IMR-90 (cell line): ENCODE results near the gene HHIPL1. TPM values are rescaled to one million over a fixed set of nuclear protein-coding genes. Genes with fewer than 3 reads are reported as not detected.

Experiments used
- ATAC-seq: fragments of 200-7000 bp; cut with Tn5 transposase; 2 replicates; pipeline ENCODE4 v1.9.1; 2020; ENCODE audit warnings: low read depth, mild to moderate bottlenecking, moderate library complexity
- BruUV-seq: library from RNA; stranded (reverse); fragments of 400-500 nt; replicated peaks from 2 replicates; lab custom pipeline; 2021; lab: Mats Ljungman, UMichigan
- CTCF ChIA-PET: fragments of 300-600 bp; formaldehyde crosslinking; extraction: SDS; loops from one replicate; lab custom pipeline; 2021; ENCODE audit warnings: antibody characterized with exemption; lab: Yijun Ruan, JAX
- POLR2A ChIA-PET: fragments of 300-600 bp; sonication (Branson Sonifier 250); formaldehyde crosslinking; loops from one replicate; lab custom pipeline; 2022; ENCODE audit warnings: antibody characterized with exemption; ENCODE audit not compliant: unreplicated experiment; lab: Charles Lee
- DNase-seq: peaks from one replicate; pipeline ENCODE4 v3.0.0; 2013
- H2AFZ ChIP-seq: replicated peaks from 2 replicates; pipeline ENCODE3; 2013; ENCODE audit warnings: low read length, mild to moderate bottlenecking; ENCODE audit not compliant: poor library complexity
- H2AK5ac ChIP-seq: 2 replicates; pipeline ENCODE4 v1.6.1; 2013; ENCODE audit warnings: low read depth, low read length, inconsistent platforms
- H2AK9ac ChIP-seq: replicated peaks from 2 replicates; pipeline ENCODE3; 2013; ENCODE audit warnings: mild to moderate bottlenecking, low read depth, low read length, moderate library complexity; ENCODE audit not compliant: poor library complexity
- H2BK120ac ChIP-seq: 2 replicates; pipeline ENCODE4 v1.6.1; 2013; ENCODE audit warnings: low read depth, low read length, inconsistent platforms
- H2BK15ac ChIP-seq: 3 replicates; pipeline ENCODE4 v1.6.1; 2013; ENCODE audit warnings: low read depth, low read length, inconsistent platforms
- H2BK20ac ChIP-seq: 2 replicates; pipeline ENCODE4 v1.6.1; 2013; ENCODE audit warnings: low read depth, mild to moderate bottlenecking, inconsistent platforms, low read length, moderate library complexity
- H2BK5ac ChIP-seq: 2 replicates; pipeline ENCODE4 v1.6.1; 2013; ENCODE audit warnings: mild to moderate bottlenecking, low read depth, low read length, inconsistent platforms; ENCODE audit not compliant: poor library complexity, severe bottlenecking
- H3K14ac ChIP-seq: replicated peaks from 2 replicates; pipeline ENCODE4 v1.6.1; 2013; ENCODE audit warnings: low read depth, low read length, inconsistent platforms
- H3K18ac ChIP-seq: 2 replicates; pipeline ENCODE4 v1.6.1; 2013; ENCODE audit warnings: low read depth, low read length, control low read depth
- H3K23ac ChIP-seq: 2 replicates; pipeline ENCODE4 v1.6.1; 2013; ENCODE audit warnings: low read depth, low read length, inconsistent platforms
- H3K27ac ChIP-seq: 2 replicates; pipeline ENCODE4 v1.5.1; 2013; ENCODE audit warnings: mild to moderate bottlenecking, control low read depth, low read length; ENCODE audit not compliant: insufficient read depth
- H3K27me3 ChIP-seq: 2 replicates; pipeline ENCODE4 v1.6.1; 2013; ENCODE audit warnings: low read length; ENCODE audit not compliant: control insufficient read depth, insufficient read depth
- H3K36me3 ChIP-seq: 2 replicates; pipeline ENCODE4 v1.6.1; 2013; ENCODE audit warnings: low read length, mixed read lengths; ENCODE audit not compliant: control insufficient read depth, insufficient read depth
- H3K4ac ChIP-seq: 2 replicates; pipeline ENCODE4 v1.6.1; 2013; ENCODE audit warnings: low read depth, low read length, inconsistent platforms
- H3K4me1 ChIP-seq: 2 replicates; pipeline ENCODE4 v1.6.1; 2013; ENCODE audit warnings: low read length, mixed read lengths; ENCODE audit not compliant: control insufficient read depth, insufficient read depth
- H3K4me2 ChIP-seq: 2 replicates; pipeline ENCODE4 v1.6.1; 2013; ENCODE audit warnings: low read depth, mild to moderate bottlenecking, control low read depth, low read length, moderate library complexity
- H3K4me3 ChIP-seq: 2 replicates; pipeline ENCODE4 v1.5.1; 2013; ENCODE audit warnings: low read depth, mild to moderate bottlenecking, control low read depth, low read length, moderate library complexity; ENCODE audit not compliant: insufficient read depth
- H3K56ac ChIP-seq: 2 replicates; pipeline ENCODE4 v1.6.1; 2013; ENCODE audit warnings: low read length, inconsistent platforms; ENCODE audit not compliant: insufficient read depth; ENCODE audit errors: extremely low read depth
- H3K79me1 ChIP-seq, 2 experiments: 2 replicates each; pipeline ENCODE4 v1.6.1; 2013; ENCODE audit warnings: low read length in 2 of 2, inconsistent platforms in 1 of 2, low read depth in 1 of 2
- H3K9ac ChIP-seq: 2 replicates; pipeline ENCODE4 v1.6.1; 2013; ENCODE audit warnings: low read depth, low read length, control low read depth
- H3K9me1 ChIP-seq: 2 replicates; pipeline ENCODE4 v1.6.1; 2013; ENCODE audit warnings: low read length, inconsistent platforms; ENCODE audit not compliant: insufficient read depth
- H3K9me3 ChIP-seq: 2 replicates; pipeline ENCODE4 v1.6.1; 2013; ENCODE audit warnings: low read length; ENCODE audit not compliant: control insufficient read depth, insufficient read depth
- H4K20me1 ChIP-seq: 2 replicates; pipeline ENCODE4 v1.6.1; 2013; ENCODE audit warnings: low read length, inconsistent platforms; ENCODE audit not compliant: insufficient read depth
- H4K5ac ChIP-seq: 2 replicates; pipeline ENCODE4 v1.6.1; 2013; ENCODE audit warnings: mild to moderate bottlenecking, low read depth, low read length, control low read depth
- H4K8ac ChIP-seq, 2 experiments: 2 replicates each; pipeline ENCODE4 v1.6.1; 2013; ENCODE audit warnings: low read depth in 2 of 2, low read length in 2 of 2, control low read depth in 1 of 2, inconsistent platforms in 1 of 2
- H4K91ac ChIP-seq: 2 replicates; pipeline ENCODE4 v1.6.1; 2013; ENCODE audit warnings: low read depth, low read length, inconsistent platforms; ENCODE audit not compliant: insufficient read depth
- CHD1 ChIP-seq: IDR thresholded peaks from 2 replicates; pipeline ENCODE4 v1.6.1; 2012; ENCODE audit warnings: low read depth, low read length, improper control_type of control experiment
- CTCF ChIP-seq: conservative IDR thresholded peaks from 2 replicates; pipeline ENCODE4 v1.5.1; 2012; ENCODE audit warnings: mild to moderate bottlenecking, low read depth, low read length, improper control_type of control experiment
- ELK1 ChIP-seq: fragments of 150-350 bp; IDR thresholded peaks from 2 replicates; pipeline ENCODE4 v1.6.1; 2016; ENCODE audit warnings: low read depth, mild to moderate bottlenecking, low read length, moderate library complexity, borderline replicate concordance
- FOS ChIP-seq: fragments of 150-350 bp; IDR thresholded peaks from 2 replicates; pipeline ENCODE4 v1.6.1; 2016; ENCODE audit warnings: low read depth, low read length
- MAFK ChIP-seq: IDR thresholded peaks from 2 replicates; pipeline ENCODE4 v1.6.1; 2012; ENCODE audit warnings: low read depth, low read length, improper control_type of control experiment
- MXI1 ChIP-seq: IDR thresholded peaks from 2 replicates; pipeline ENCODE4 v1.6.1; 2012; ENCODE audit warnings: low read depth, mild to moderate bottlenecking, low read length, moderate library complexity, borderline replicate concordance
- NFE2L2 ChIP-seq: fragments of 150-350 bp; IDR thresholded peaks from 2 replicates; pipeline ENCODE4 v1.6.1; 2016; ENCODE audit warnings: low read depth, mild to moderate bottlenecking, low read length
- POLR2A ChIP-seq: IDR thresholded peaks from 2 replicates; pipeline ENCODE4 v1.6.1; 2012; ENCODE audit warnings: mild to moderate bottlenecking, low read depth, low read length
- RAD21 ChIP-seq: IDR thresholded peaks from 2 replicates; pipeline ENCODE4 v1.6.1; 2012; ENCODE audit warnings: low read length, improper control_type of control experiment
- RCOR1 ChIP-seq: IDR thresholded peaks from 2 replicates; pipeline ENCODE4 v1.6.1; 2012; ENCODE audit warnings: mild to moderate bottlenecking, low read length, improper control_type of control experiment; ENCODE audit not compliant: insufficient replicate concordance
- RFX5 ChIP-seq: IDR thresholded peaks from 2 replicates; pipeline ENCODE4 v1.8.0; 2012; ENCODE audit warnings: low read depth, mild to moderate bottlenecking, low read length, moderate library complexity
- USF2 ChIP-seq: fragments of 150-350 bp; IDR thresholded peaks from 2 replicates; pipeline ENCODE4 v1.6.1; 2017; ENCODE audit warnings: mild to moderate bottlenecking, antibody characterized with exemption, low read length, low read depth
- WGBS, 2 experiments: methylation state at CpG; one replicate each; pipeline versions ENCODE4 v1.1.5 to v1.1.7; 2013; ENCODE audit warnings: missing lambda C conversion rate in 2 of 2; ENCODE audit not compliant: insufficient read length in 1 of 2; ENCODE audit errors: extremely low coverage in 2 of 2; 5-methylcytosine and 5-hydroxymethylcytosine counted together
- dilution Hi-C: fragments of 300-500 bp; cut with HindIII; formaldehyde crosslinking; loops from one replicate; pipeline ENCODE4 v1.14.3; 2018; ENCODE audit warnings: low sequenced_read_pairs; ENCODE audit not compliant: unreplicated experiment
- in situ Hi-C: fragments of 300-500 bp; cut with MboI; formaldehyde crosslinking; loops from 3 replicates; pipeline ENCODE4 v1.14.3; 2019; ENCODE audit warnings: low sequenced_read_pairs, inconsistent platforms, mixed read lengths
- intact Hi-C: fragments of 100-400 bp; cut with micrococcal nuclease; formaldehyde crosslinking; loops from 2 replicates; pipeline ENCODE4 v1.10.0; 2022
- polyA plus RNA-seq, 3 experiments: library from polyadenylated mRNA; depleted of rRNA; stranded (reverse); fragments of >200 nt; gene quantifications; 2 replicates each; pipeline ENCODE4 v1.2.3, GENCODE V29; 2012; ENCODE audit warnings: low replicate concordance in 1 of 3
- total RNA-seq: library from RNA; depleted of rRNA; stranded (reverse); fragments of >200 nt; gene quantifications from 2 replicates; pipeline ENCODE4 v1.2.3, GENCODE V29; 2012

The HHIPL1 gene
- total and polyA plus RNA-seq, 2 of the 4 experiments (the other 2 are of a cell fraction): 0.65 to 0.72 TPM

DNA sequence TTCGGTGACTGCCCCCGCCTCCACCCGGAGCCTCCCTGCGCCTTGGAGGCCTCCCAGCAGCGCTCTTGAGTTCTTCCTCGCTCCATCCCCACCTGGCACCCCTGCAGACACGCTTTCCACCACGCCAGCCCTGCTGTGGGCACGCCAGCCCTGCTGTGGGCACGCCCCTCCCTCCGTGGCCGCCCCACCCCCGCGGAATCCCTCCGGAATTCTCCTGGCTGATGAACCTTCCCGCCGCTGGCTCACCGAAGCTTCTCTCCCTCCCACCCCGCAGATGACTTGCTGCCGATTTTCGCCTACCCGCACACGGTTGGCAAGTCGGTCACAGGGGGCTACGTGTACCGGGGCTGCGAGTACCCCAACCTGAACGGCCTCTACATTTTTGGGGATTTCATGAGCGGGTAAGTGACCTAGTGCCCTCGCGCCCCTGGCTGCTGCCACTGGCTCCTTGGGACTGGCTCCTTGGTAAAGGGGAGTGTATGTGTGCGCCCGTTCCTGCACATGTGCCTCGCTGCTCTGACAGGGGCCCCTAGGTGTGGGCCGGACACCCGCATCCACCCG is 15.2 kb downstream of the HHIPL1 start:
- no peak overlapping the region for H4K8ac ChIP-seq
- H2BK120ac ChIP-seq: no peak overlapping the region
- TF ChIP-seq POLR2A: no peak
- no peak for TF ChIP-seq RCOR1
- TF ChIP-seq MXI1: no peak
- TF ChIP-seq USF2: no peak
- TF ChIP-seq FOS: no peak
- no peak for TF ChIP-seq MAFK
- TF ChIP-seq RFX5: no peak
- TF ChIP-seq RAD21: no peak
- no peak for TF ChIP-seq CHD1
- TF ChIP-seq NFE2L2: no peak
- TF ChIP-seq CTCF: no peak
- no peak for TF ChIP-seq ELK1
- DNase-seq (no peak), ATAC-seq (no peak)
- H3K56ac ChIP-seq: no peak overlapping the region
- H2AK5ac ChIP-seq: no peak overlapping the region
- no peak overlapping the region for H3K4me2 ChIP-seq
- H3K36me3 ChIP-seq: no peaks in the 10 kb centered on the region
- dilution Hi-C loops (no loop called here), intact Hi-C loops (no loop called here), in situ Hi-C loops (no loop called here)
- H4K20me1 ChIP-seq: no peaks in the 10 kb centered on the region
- H3K9ac ChIP-seq: no peak overlapping the region
- H3K9me3 ChIP-seq: no peaks in the 10 kb centered on the region
- H3K79me1 ChIP-seq: no peaks in the 10 kb centered on the region
- no peak overlapping the region for H2BK15ac ChIP-seq
- 21% methylated on average over 17 of the region's 37 CpGs; no CpG with 5 or more reads in 1 of the 2 experiments for WGBS, 2 experiments
- peaks cover 3% of the 10 kb centered on the region; the same call in 1 of the 2 replicates for H3K4me1 ChIP-seq
- H2BK5ac ChIP-seq: no peak overlapping the region
- H4K5ac ChIP-seq: no peak overlapping the region
- no peak overlapping the region for H3K18ac ChIP-seq
- peaks cover 43% of the 10 kb centered on the region for H3K27me3 ChIP-seq
- H3K4me3 ChIP-seq: no peak overlapping the region
- no peak overlapping the region for H2BK20ac ChIP-seq
- ChIA-PET POLR2A (no interaction called here), CTCF (no interaction called here)
- no TSS peak for BruUV-seq
- no peak overlapping the region for H3K23ac ChIP-seq
- H3K14ac ChIP-seq: no peak overlapping the region
- H3K9me1 ChIP-seq: peaks cover 10% of the 10 kb centered on the region; the same call in 1 of the 2 replicates
- peak overlapping the region; percentile 13 for H2AK9ac ChIP-seq
- no peak overlapping the region for H3K4ac ChIP-seq
- H2AFZ ChIP-seq: peak overlapping the region; percentile 63
- H4K91ac ChIP-seq: no peak overlapping the region
- H3K27ac ChIP-seq: no peak overlapping the region
